A673 (cell line): ENCODE results near the gene PALLD. TPM values are rescaled to one million over a fixed set of nuclear protein-coding genes. Genes with fewer than 3 reads are reported as not detected.
A peak's percentile ranks its signal among the peaks of the same experiment; 100 is the strongest.

Source experiments
- BruUV-seq: library from RNA; stranded (reverse); fragments of 400-500 nt; replicated peaks from 2 replicates; lab custom pipeline; 2021; lab: Mats Ljungman, UMichigan
- CTCF ChIA-PET: fragments of 300-600 bp; sonication (Branson Sonifier 250); formaldehyde crosslinking; loops from one replicate; lab custom pipeline; 2022; ENCODE audit warnings: antibody characterized with exemption; lab: Charles Lee
- POLR2A ChIA-PET: fragments of 300-600 bp; sonication (Branson Sonifier 250); formaldehyde crosslinking; loops from one replicate; lab custom pipeline; 2022; ENCODE audit warnings: antibody characterized with exemption; ENCODE audit not compliant: low non-redundant PET; lab: Charles Lee
- DNase-seq: peaks from one replicate; pipeline ENCODE4 v3.0.0-alpha.2; 2015; ENCODE audit warnings: low spot score
- H3K27ac ChIP-seq: fragments of 200-600 bp; sonication (generic); 2 replicates; pipeline ENCODE4 v1.5.1; 2016; ENCODE audit warnings: mixed run types, low read depth, mild to moderate bottlenecking, mixed read lengths, antibody characterized with exemption, low read length; ENCODE audit not compliant: poor library complexity, severe bottlenecking
- H3K27me3 ChIP-seq: fragments of 200-600 bp; sonication (generic); replicated peaks from 2 replicates; pipeline ENCODE4 v1.6.1; 2017; ENCODE audit warnings: mixed run types, low read depth, mild to moderate bottlenecking, mixed read lengths, antibody characterized with exemption, low read length; ENCODE audit not compliant: insufficient read depth, poor library complexity
- H3K36me3 ChIP-seq: fragments of 200-600 bp; sonication (generic); 2 replicates; pipeline ENCODE4 v1.6.1; 2016; ENCODE audit warnings: mixed run types, mild to moderate bottlenecking, mixed read lengths, antibody characterized with exemption, low read length; ENCODE audit not compliant: insufficient read depth, poor library complexity, severe bottlenecking
- H3K4me1 ChIP-seq: fragments of 200-600 bp; sonication (generic); 2 replicates; pipeline ENCODE4 v1.6.1; 2017; ENCODE audit warnings: mixed run types, mild to moderate bottlenecking, mixed read lengths, antibody characterized with exemption, low read length; ENCODE audit not compliant: insufficient read depth, poor library complexity, severe bottlenecking
- H3K4me3 ChIP-seq: fragments of 200-600 bp; sonication (generic); 2 replicates; pipeline ENCODE4 v1.5.1; 2016; ENCODE audit warnings: low read depth, mixed run types, mild to moderate bottlenecking, mixed read lengths, low read length; ENCODE audit not compliant: poor library complexity, severe bottlenecking
- H3K9me3 ChIP-seq: fragments of 200-600 bp; sonication (generic); 2 replicates; pipeline ENCODE4 v1.6.1; 2016; ENCODE audit warnings: mixed run types, low read depth, mild to moderate bottlenecking, mixed read lengths, antibody characterized with exemption, low read length; ENCODE audit not compliant: poor library complexity, severe bottlenecking
- CTCF ChIP-seq: fragments of 300-800, 200-600 bp; sonication (generic); conservative IDR thresholded peaks from 2 replicates; pipeline ENCODE4 v1.5.1; 2017; ENCODE audit warnings: low read depth, mild to moderate bottlenecking, antibody characterized with exemption, low read length, moderate library complexity, mixed read lengths
- EZH2 ChIP-seq: fragments of 200-600 bp; sonication (generic); IDR thresholded peaks from 2 replicates; pipeline ENCODE4 v1.6.1; 2017; ENCODE audit warnings: borderline replicate concordance, low read depth, mild to moderate bottlenecking, mixed read lengths, antibody characterized with exemption, low read length; ENCODE audit not compliant: poor library complexity, severe bottlenecking
- intact Hi-C: fragments of 100-400 bp; cut with micrococcal nuclease; formaldehyde crosslinking; loops from one replicate; pipeline ENCODE4 v1.10.0; 2022; ENCODE audit not compliant: unreplicated experiment
- total RNA-seq: library from RNA; stranded (reverse); gene quantifications from 2 replicates; pipeline ENCODE4 v1.2.3, GENCODE V29; 2021

Gene PALLD
- total RNA-seq, 1 experiment from 2014 or later, result 44.1 TPM

- BruUV-seq, result no TSS peak
- ChIA-PET POLR2A (no interaction called here), CTCF (no interaction called here)
- Histone ChIP-seq H3K4me1 (peaks cover 26% of the 10 kb centered on the region), H3K27me3 (no peaks in the 10 kb centered on the region), H3K9me3 (no peaks in the 10 kb centered on the region), H3K27ac (no peak overlapping the region), H3K4me3 (no peak overlapping the region), H3K36me3 (no peaks in the 10 kb centered on the region)
- no peak for TF ChIP-seq CTCF
- DNase-seq, result peak; percentile 45
- intact Hi-C loops, result no loop called here
Observed at GRCh38 chr4:168666531-168666930, 169.7 kb downstream of the PALLD start.

GRCh38 chr4:168667376-168667775 lies 170.5 kb downstream of the PALLD start:
- peaks cover 21% of the 10 kb centered on the region for H3K4me1 ChIP-seq
- BruUV-seq, result no TSS peak
- TF ChIP-seq EZH2 (no peak), CTCF (no peak)
- H3K27me3 ChIP-seq, result no peaks in the 10 kb centered on the region
- H3K27ac ChIP-seq, result no peak overlapping the region
- DNase-seq, result no peak
- no peaks in the 10 kb centered on the region for H3K36me3 ChIP-seq
- H3K4me3 ChIP-seq, result no peak overlapping the region
- CTCF ChIA-PET, result no interaction called here
- H3K9me3 ChIP-seq, result no peaks in the 10 kb centered on the region
- intact Hi-C loops, result no loop called here
- POLR2A ChIA-PET, result no interaction called here

- Histone ChIP-seq H3K4me1 (peaks cover 17% of the 10 kb centered on the region), H3K27me3 (no peaks in the 10 kb centered on the region), H3K4me3 (no peak overlapping the region), H3K36me3 (no peaks in the 10 kb centered on the region), H3K9me3 (no peaks in the 10 kb centered on the region), H3K27ac (no peak overlapping the region)
- BruUV-seq, result no TSS peak
- TF ChIP-seq EZH2 (no peak), CTCF (no peak)
- DNase-seq, result no peak
- CTCF ChIA-PET, result no interaction called here
- intact Hi-C loops, result no loop called here
- POLR2A ChIA-PET, result no interaction called here
Observed at GRCh38 chr4:168667921-168668320, 171.1 kb downstream of the PALLD start.
